GM12873 (cell line): ENCODE measurements around the gene TSHZ2.

ENCODE experiments used
- TF ChIP-seq, protein P1 (sequence below): IDR thresholded peaks from 2 replicates; pipeline ENCODE4 v1.5.1; 2012; ENCODE audit warnings: low read depth, mild to moderate bottlenecking, moderate library complexity, low read length, control low read depth; ENCODE audit not compliant: insufficient read depth; ENCODE audit errors: missing control alignments

The TSHZ2 gene, protein sequence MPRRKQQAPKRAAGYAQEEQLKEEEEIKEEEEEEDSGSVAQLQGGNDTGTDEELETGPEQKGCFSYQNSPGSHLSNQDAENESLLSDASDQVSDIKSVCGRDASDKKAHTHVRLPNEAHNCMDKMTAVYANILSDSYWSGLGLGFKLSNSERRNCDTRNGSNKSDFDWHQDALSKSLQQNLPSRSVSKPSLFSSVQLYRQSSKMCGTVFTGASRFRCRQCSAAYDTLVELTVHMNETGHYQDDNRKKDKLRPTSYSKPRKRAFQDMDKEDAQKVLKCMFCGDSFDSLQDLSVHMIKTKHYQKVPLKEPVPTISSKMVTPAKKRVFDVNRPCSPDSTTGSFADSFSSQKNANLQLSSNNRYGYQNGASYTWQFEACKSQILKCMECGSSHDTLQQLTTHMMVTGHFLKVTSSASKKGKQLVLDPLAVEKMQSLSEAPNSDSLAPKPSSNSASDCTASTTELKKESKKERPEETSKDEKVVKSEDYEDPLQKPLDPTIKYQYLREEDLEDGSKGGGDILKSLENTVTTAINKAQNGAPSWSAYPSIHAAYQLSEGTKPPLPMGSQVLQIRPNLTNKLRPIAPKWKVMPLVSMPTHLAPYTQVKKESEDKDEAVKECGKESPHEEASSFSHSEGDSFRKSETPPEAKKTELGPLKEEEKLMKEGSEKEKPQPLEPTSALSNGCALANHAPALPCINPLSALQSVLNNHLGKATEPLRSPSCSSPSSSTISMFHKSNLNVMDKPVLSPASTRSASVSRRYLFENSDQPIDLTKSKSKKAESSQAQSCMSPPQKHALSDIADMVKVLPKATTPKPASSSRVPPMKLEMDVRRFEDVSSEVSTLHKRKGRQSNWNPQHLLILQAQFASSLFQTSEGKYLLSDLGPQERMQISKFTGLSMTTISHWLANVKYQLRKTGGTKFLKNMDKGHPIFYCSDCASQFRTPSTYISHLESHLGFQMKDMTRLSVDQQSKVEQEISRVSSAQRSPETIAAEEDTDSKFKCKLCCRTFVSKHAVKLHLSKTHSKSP (N-terminal part only)

DNA sequence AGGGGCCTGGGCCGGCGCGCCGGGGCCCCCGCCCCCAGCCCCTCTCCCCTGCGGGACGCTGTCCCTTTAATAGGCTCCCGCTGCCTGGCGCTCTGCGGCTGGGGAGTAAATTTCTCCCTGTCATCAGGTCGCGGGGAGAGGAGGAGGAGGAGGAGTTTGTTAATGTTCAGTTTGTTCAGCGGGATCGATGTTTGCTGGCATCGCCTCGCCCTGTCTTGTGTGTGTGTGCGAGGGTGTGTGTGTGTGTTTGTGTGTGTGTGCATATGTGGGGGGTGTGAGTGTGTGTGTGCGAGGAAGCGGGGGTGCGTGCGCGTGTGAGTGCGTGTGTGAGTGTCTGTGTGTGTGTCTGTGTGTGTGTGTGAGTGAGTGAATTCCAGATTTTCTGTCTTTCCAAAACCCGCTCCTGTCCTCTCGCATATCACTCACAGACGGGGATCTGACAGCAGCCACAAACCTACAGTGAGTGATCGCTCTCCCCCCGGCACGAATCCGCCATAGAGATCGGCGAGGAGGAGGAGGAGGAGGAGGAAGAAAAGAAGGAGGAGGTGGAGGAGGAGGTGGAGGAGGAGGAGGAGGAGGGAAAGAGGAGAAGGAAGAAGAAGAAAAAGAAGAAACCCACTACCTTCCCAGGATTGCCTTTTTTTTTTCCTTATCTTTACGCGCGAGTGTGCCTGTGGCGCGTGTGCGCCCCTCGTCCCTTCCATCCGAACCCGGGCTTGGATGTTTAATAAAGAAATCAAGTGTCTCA is at the start of gene TSHZ2:
TSHZ2 (plus strand) TSS at position 169 of the 748 bp plus-strand sequence. CDS start 936 bp downstream, outside the sequence.
- TF ChIP-seq, protein P1, sequence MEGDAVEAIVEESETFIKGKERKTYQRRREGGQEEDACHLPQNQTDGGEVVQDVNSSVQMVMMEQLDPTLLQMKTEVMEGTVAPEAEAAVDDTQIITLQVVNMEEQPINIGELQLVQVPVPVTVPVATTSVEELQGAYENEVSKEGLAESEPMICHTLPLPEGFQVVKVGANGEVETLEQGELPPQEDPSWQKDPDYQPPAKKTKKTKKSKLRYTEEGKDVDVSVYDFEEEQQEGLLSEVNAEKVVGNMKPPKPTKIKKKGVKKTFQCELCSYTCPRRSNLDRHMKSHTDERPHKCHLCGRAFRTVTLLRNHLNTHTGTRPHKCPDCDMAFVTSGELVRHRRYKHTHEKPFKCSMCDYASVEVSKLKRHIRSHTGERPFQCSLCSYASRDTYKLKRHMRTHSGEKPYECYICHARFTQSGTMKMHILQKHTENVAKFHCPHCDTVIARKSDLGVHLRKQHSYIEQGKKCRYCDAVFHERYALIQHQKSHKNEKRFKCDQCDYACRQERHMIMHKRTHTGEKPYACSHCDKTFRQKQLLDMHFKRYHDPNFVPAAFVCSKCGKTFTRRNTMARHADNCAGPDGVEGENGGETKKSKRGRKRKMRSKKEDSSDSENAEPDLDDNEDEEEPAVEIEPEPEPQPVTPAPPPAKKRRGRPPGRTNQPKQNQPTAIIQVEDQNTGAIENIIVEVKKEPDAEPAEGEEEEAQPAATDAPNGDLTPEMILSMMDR, result no peak

DNA sequence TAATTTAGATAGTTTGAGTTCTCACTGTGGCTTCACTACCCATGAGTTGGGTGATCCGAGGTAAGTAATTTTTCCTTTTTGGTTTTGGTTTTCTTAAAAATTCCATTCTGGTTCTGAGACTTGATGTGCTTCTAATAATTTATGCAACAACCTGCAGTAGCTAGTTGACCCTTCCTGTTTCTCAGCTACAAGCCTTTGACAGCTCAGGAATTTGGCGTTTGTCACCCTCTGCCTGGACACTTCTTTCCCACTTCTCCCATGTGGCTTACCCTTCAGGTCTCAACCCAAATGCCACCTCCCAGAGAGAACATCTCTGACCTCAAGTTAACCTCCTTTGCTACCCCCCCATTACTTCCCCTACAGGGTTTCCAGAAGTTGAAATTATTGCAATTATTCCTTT is 49.7 kb upstream of the TSHZ2 start:
- TF ChIP-seq, protein P1, result no peak

DNA sequence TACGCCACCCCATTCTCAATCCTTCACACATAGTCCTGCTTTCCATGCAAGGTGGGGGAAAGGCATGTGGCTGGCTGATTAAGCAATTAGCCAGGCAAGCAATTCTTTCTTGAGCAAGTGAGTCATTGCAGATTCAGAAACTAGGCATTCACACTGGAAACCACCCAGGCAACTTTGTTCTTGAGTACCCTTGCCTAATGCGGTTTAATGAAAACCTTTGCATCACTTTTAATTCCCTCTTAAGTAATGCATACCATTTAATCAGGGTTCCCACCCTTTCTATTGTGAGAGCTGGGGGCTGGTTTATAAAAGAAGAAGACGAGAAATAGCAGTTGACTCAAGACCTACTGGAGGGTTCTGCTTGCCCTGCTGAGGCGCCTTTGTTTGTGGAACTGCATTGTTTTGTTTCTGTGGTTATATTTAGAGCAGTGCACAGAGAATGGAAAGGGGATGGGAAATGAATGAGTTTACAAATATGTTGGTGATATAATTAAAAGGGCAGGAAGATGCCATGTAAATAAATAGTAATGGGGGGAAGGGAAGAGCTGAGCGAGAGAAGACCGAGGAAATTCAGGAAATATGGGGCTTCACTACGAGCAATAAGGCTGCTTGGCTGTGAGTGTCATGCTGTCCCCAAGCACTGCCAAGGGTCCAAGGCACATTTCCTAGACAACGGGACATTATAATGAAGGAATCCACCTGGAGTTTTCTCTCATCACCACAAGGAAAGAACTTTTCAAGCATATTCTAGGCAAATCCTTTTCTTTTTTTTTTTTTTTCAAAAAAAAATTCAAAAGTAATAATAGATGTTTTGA is 48.8 kb upstream of the TSHZ2 start:
- TF ChIP-seq, protein P1, result no peak

DNA sequence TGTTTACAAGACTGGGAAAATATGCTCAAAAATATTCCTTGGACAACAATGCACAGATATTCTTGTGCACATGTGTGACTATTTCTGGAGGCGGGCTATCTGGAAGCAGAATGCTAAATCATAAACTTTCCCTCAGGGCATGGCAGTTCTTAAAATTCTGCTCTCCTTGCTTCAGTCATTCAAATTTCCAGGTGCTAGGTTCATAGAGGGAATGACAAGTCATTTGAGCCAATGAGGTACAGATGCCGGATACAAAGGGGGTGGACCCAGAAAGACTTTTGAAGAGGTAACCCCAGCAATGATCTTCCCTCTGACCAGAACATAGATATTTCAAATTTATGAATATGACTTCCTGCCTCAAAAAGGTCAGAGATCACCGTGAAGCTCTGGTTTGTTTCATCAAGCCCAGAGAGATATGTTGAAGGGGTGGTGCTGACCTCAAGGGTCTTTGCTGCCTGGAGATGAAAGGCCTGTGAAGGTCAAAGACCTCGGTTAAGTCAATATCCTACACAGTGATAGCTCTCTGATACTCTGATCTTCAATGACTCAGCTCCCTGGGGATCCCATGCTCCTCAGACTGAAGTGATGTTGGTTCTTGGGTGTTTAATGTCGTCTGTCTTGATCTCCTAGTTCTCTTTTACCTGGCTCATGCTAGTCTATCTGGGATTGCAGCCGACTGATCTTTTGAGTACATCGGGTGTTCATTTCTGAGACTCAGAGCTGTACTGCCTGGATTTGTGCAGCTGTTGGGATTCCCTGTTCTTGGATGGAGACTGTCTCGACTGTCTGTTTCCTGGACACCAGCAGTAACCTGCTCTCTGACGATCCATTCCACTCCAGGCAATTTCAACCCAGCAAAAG is 47.5 kb upstream of the TSHZ2 start:
- TF ChIP-seq, protein P1, result no peak

DNA sequence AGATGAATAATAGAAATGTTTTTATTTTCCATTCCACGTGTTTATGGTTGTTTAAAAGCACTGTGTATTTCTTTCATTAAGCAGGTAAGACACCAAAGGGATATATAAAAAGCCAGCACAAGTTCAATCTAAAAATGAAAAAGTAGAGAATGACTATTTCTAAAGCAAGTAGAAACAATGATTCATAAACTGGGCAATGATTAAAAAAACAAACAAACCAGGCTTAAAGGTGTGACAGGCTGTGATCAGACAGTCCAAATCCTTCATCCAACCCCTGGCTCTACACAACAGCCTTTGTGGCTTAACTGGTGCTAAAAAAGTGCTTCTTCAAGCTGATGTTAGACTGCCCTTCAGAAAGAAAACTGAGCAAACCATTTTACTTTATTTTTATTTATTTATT is 45.7 kb upstream of the TSHZ2 start:
- TF ChIP-seq, protein P1, result no peak

DNA sequence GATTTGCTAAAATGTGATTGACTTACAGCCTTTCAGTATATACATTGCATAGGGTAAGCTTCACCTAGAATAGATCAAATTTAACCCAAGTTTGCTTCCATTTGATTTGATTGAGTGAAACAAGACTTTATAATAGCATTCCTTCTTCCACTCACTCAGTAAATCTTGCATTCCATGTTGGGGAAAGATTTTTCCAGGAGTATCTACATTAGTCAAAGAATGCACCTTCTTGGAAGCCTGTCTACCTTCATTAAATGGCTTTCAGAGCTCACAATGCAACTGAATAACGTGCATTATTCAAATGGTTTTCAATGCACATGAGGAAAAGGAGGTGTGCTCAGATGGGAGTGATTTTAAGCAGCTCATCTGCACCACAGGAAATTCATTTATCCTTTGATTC is 38.3 kb upstream of the TSHZ2 start:
- TF ChIP-seq, protein P1, result no peak
